GM19452 (cell line): ENCODE results near the gene MTHFS.
"Not testable (repeated sequence)": the region's sequence is repeated elsewhere in the genome, so short reads cannot be mapped to it uniquely, and the experiment has no call there.

Experiments used
- ATAC-seq: cut with Tn5 transposase; IDR thresholded peaks from one replicate; pipeline ENCODE4 v1.9.1; 2021; ENCODE audit not compliant: unreplicated experiment

The MTHFS gene

DNA sequence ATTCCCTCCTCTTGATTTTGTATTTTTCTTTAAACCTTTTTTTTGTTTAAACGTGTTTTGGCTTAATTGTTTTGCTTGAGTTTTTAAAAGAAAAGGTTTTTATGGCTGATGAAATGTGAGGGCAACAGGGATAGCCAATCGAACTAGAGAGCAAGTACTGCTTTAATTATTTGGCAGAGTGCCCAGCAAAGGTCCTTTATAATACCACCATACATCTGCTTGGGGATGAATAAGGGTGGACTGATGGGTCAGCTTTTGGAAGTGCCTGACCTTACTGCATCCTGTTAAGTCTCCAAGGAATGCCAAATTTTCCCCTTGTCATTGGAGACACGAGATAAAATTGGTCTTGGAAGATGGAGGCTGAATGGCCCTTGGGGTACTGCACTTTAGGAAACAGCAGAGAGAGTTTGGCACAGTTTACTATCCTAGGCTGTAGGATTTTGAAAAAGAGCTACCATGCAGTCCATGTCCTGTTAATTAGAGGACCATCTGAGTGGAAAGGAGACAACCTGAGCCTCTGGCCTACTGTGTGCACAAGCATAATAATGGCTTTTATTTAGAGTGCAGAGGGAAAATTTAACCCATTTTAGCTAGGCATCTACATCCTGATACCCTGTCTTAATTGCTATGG, 19.8 kb upstream of the MTHFS start:
- no peak for ATAC-seq

DNA sequence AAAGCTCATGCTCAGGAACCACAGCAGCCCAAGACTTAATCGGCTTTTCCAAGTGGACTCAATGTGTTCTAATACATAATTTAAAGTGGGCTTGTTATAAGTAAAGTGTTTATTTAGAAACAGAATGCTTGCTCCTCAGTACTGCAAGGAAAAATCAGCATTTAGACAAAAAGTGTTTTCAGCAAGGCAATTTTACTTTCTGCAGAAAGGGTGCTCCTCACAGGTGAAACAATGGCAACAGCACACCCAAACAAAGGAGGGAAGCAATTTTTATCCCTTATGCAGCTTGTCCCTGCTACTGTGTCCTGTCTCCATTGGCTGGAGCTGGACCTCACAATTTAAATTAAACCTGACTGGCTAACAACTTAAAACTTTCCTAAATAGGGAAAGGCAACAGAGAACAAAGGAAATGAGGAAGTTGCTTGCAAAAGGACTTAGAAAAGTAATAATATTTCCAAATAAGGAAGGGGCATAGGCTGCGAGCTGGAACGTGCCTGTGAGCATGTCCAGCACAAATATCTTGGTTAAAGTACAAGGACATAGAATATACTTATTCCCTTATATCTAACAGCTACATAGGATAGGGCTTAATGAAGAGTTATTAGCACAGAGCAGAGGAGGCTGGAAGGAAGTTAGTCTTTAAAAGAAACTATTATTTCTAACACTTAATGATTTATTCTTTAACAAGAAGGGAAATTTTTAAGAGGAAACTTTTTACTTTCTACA, 19.1 kb upstream of the MTHFS start:
- ATAC-seq, result not testable (repeated sequence)

DNA sequence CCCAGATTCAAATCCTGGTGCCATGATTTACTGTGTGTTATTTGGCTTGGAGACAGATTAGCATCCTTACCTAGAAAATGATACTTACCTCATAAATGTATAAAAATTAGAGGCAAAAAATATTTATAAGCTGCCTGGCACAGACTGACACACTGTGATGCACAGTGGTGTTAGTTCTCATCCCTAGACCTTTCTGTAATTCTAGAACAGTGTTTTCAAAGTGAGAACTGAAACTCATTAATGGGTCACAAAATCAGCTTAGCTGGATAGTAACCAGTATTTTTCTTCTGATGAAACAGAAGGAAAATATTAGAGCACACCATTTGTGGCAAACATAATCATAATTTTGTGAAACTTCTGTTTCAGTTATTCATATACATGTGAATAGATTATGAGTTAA, 17.9 kb upstream of the MTHFS start:
- no peak for ATAC-seq

DNA sequence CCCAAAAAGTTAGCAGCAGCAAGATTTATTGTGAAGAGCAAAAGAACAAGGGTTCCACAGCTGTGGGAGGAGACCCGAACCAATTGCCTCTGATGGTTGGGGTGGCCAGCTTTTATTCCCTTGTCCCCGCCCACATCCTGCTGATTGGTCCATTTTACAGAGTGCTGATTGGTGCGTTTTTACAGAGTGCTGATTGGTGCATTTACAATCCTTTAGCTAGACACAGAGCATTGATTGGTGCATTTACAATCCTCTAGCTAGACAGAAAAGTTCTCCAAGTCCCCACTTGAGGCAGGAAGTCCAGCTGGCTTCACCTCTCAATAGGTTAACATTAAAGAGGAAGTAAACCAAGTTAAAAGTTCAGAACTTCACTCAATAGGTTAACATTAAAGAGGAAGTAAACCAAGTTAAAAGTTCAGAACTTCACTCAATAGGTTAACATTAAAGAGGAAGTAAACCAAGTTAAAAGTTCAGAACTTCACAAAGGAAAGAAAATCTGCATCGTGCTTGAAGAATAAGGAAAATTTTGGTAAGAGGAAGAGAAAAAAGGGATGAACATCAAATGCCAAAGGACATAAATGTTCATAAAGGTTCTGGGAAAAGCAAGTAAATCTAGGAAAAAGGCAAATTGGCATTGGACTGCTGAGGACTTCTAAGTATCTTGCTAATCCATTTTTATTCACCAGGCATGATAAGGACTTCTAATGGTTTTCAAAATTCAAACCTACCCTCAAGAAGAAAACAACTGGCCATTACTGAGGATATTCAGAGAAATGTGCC, 12.9 kb upstream of the MTHFS start:
- peak; percentile 86 for ATAC-seq

DNA sequence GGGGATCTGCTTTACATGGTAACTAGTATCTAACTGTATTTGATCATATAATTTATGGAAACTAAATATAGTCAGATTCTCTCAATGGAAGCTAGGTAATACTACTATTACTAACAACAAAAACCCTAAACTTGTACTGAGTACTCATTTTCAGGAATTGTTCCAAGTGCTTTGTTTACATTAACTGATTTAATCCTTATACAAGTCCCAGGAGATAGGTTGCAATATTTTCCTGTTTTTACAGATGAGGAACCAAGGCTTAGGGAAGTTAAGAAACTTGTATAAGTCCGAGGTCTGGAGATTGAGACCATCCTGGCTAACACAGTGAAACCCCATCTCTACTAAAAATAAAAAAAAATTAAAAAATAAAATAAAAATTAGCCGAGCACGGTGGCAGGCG, 7.5 kb upstream of the MTHFS start:
- no peak for ATAC-seq

DNA sequence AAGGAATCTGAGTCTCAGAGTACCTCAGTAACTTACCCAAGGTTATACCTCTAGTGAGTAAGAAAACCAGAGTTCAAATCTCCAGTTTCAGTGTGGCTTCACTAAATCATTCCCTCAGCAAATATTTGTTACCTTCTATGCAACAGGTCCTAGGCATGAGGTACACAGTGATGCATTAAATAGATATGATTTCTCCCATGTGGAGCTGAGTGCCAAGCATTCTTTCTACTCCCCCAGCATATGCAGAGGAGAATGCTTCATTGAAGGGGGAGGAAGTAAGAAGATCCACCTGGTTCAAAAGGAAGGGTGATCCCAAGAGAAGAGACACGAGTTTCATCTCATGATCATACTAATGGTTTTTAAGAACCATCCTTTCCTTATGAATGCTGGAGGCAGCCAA, 6.8 kb upstream of the MTHFS start:
- no peak for ATAC-seq

DNA sequence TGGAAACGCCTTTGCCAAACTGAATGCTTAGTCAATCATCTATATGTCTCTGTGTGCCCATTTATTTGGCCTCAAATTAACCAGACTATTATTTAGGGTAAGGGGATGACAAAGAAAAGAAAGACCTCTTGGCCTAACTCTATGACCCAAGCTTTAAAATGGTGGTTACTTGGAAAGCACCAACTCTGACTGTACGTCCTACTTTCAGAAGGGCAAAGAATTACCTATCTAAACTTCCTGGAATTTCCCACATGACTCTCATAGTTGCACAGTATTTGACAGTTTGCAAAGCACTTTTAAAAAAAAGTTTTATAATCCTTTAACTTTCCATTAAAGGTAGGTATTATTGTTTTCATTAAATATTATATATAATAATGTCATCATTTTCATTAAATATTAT, 6.3 kb upstream of the MTHFS start:
- ATAC-seq, result no peak

DNA sequence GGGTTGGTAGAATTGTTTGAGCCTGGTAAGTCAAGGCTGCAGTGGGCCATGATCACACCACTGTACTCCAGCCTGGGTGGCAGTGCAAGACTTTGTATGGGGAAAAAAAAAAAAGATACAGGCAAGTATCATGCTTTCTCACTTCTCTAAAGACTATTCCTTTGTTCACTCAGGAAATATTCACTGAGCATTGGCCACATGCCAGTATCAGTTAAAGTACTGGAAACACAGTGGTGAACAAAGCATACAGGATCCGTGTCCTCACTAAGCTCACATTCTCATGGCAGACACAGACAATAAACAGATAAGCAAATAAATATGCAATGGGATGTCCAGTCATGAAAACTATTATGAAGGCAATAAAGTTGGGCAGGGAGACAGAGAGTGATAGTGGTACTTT, 5.1 kb upstream of the MTHFS start:
- ATAC-seq, result no peak

DNA sequence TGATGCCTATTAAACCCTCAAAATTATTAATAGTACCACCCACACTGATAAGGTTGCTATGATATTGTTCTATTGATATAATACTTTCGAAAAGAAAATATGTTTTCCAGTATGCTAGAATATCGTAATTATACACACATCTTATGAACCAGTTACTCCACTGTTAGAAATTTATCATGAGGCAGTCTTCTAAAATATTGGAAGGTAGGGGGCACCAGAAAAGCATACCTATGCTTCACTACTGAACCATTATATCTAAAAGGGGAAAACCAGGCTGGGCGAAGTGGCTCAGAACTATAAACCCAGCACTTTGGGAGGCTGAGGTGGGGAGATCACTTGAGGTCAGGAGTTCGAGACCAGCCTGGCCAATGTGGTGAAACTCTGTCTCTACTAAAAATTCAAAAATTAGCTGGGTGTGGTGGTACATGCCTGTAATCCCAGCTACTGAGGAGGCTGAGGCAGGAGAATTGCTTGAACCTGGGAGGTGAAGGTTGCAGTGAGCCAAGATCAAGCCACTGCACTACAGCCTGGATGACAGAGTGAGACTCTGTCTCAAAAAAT, 4.1 kb upstream of the MTHFS start:
- ATAC-seq, result not testable (repeated sequence)

DNA sequence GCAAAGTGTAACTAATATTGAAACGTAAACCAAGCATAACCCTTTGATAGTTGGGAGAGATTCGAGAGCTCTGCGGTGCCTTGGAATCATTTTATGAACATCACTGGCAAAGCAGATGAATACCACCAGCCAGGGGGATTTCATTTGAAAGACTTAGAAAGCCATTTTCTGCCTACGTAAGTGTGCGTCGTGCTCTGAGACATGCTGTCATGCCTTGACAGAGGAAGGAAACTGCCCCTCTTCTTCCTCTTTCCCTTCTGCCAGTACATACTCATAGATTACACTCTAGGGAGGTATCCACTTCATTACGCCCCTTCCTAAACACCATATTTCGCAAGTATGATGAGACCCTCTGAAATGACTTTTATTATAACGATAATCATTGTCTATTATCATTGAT, 3.3 kb upstream of the MTHFS start:
- no peak for ATAC-seq

DNA sequence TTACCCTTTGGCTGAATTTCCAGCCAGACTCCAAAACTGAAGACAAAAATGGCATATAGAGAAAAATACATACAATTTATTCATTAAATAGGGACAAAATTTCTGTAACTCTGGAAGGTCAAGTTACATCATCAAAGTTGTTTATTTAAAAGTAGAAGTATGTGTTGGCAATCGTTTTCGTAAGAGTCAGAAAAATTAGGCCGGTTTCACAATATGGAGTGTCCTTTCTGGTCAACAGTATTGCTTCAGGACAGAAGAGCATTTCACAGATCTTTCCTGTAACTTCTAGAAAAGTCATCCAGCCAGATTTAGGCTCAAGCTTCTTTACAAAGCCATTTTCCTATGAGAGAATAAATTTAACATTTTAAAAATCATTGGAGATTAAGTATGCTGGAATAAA, 2.0 kb upstream of the MTHFS start:
- not testable (repeated sequence) for ATAC-seq

DNA sequence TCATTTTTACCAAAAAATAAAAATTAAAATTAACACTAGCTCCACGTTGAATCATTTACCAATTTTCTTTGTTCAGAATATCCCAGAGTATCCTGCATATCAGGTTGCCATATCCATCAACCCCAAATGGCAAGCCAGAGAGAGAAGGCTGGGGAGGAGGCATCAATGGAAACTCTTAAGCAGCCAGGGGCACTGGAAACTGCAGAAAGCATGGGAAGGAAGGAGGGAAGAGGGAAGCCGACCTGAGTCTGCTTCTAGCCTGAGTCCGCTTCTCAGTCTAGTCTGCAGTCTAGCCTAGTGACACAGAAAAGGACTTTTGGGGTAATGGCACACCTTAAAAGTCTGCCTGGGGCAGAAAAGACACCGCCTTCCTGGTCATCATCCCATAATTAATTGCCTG, 1.6 kb upstream of the MTHFS start:
- ATAC-seq, result no peak

DNA sequence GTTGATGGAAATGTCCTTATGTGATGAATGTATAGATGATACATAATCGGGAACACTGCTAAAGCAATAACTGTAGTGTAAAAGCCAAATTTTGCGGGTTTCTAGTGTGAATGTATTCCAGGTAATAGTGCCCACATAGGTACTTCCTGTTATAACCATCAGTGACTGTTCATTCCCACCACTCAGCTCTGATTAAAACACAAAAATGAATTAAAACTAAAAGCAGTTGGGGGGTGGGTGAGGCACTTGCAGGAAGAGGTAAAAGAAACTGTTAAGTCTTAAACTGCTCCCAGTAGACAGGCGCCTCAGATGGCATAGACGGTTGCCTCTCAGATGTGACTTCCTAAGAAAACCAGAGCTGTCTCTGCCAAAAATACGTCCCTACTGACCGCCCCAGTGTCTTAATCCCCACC, 893 bp upstream of the MTHFS start:
- ATAC-seq, result no peak

DNA sequence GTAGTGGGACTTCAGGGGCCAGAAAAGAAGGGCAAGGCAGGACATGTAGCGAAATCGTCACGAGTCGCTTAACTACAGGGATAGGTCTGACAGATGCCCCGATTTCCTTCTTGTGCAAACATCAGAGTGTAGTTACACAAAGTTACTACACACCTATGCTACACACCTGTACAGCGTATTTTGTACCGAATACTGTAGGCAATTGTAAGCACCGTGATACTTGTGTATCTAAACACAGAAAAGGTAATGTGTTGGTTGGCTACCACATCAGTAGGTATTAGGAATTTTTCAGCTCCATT, 515 bp upstream of the MTHFS start:
- ATAC-seq, result no peak

DNA sequence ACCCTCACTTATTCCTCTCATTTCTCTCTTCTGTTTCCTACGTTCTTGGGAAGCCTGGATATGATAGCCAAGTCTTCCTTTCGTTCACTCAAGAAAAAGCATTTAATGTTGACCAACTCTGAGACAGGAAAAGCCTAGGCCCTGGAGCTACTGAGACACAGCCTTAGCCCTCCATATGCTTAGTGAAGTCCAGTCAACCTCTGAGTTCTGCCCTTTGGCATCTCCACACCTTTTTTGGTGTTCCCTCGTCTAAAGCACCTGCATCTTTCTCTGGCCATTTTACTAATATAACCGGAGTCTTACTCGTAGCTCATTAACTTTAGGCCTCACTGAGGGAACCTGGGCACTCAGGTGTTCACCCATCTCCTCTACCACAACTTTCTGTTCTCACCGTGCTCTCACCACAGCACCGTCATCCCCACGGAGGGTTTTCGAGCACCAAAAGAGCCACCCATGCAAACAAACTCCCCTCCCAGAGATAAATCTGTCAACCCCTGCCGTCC, 632 bp downstream of the MTHFS start:
- ATAC-seq, result peak; percentile 56

DNA sequence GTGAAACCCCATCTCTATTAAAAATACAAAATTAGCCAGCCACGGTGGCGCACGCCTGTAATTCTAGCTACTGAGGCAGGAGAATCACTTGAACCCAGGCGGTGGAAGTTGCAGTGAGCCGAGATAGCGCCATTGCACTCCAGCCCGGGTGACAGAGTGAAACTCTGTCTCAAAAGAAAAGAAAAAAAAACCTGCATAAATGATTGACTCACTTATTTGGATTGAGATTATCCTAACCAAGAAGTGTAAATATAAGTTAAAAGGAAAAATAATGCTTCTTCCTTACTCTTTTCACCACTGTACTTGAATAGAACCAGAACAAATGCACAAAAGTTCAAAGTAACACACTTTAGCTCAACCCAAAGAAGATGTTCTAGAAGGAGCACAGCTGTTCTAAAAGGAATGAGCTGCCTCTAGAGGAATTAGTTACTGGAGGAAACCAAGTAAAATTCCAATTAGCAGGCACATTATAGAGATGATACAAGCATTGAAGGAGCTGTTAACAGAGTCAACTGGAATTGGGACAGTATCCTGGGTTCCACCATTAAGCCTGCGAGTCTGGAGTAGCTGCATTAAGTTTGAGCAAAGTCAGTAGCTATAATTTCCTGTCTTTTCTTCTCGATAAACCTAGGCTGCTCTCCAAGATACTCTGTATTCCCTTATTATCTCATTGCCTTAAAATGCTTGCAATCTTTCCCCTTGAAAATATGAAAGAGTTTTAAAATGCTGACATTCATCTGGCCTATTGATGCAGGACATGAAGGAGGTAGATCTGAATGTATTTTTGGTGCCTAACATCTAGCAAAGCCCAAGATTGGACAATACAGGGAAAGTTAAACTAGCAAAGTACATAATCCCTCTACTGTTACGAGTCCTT, 9.5 kb downstream of the MTHFS start:
- no peak for ATAC-seq

DNA sequence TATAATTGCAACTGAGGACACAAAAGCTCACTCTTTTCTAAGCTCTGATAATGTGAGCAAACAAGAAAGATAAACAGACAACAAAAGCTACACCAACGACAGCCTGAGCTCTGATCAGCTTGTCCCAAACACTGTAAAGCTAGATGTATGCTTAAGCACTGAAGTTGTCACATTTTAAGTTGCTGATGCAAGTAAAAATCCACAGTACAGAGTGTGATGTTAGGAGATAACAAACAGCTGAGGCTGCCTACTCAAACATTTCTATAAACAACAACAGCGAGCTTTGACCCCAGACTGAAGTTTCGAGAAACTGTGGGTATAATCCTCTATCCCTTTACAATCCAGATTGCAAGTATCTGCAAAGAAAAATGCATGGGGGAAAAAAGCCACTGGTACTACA, 10.7 kb downstream of the MTHFS start:
- no peak for ATAC-seq

DNA sequence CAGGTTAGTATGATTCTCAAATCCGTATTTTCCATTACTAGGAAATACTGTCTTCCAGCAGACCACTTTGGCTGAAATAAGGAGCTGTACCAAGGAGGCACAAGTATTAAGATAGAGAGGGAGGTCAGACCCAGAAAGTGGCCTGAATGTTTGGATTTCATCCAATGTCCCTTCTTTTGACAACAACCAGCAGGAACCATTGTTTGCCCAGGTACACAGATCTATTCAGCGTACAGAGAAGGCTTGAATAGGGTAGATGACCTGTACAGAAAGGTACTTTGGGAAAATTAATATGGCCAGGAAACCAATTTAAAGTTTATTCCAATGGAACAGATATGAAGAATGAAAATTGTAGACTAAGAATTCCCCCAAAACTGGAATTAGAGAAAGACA, 12.6 kb downstream of the MTHFS start:
- no peak for ATAC-seq

DNA sequence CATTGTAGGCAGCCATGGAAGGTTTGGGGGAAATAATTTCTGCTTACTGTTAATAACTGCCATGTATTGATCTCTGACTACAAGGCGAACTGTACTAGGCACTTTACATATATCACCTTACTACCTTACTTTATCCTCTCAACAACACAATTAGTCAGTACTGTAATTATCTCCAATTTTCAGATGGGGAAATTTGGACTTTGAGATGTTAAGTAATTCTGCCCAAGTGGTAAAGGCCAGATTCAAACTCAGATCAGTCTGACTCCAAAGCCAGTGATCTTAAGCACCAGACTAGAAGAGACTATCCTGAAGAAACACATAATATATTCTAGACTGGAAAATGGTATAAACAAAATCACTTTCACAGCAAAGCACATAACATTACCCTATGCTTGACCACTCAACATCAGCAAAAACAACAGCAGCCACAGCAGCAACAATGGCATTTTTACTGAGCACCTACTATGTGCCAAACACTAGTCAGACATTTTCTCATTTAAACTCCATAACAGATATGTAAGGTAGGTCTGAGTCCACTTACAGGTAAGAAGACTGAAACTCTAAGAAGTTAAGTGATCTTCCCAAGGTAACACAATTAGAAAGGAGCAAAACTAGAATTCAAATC, 13.1 kb downstream of the MTHFS start:
- ATAC-seq, result no peak

DNA sequence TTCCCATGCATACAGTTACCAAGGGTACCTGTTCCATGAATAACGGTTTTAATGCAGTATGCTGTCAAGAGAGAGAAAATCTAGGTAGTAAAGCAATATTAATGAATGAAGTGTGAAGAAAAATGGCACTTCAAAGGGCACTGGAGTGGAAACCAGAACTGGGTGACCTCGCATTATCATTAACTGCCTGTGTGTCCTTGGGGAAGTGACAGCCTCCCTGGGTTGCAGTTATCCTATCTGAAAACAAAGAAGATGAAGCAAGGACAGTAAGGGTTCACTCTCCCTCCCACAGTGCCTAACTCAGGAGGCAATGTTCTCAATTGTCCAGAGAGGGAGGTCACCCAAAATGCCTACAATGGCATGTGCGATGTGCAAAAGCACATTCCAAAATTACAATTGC, 15.1 kb downstream of the MTHFS start:
- ATAC-seq, result no peak
